Spleen (tissue), 7 donors: Measurements from ENCODE around the gene PPL.

Experiments used
- CTCF ChIP-seq, 11 experiments: fragments of 200-600 bp in 7 of 11; fragments of 450-650 bp in 4 of 11; sonication (generic) in 4 of 11; IDR thresholded peaks in 8 of 11; conservative IDR thresholded peaks in 3 of 11; 1 replicate in 7 of 11; 2 replicates in 4 of 11; pipeline versions ENCODE4 v1.4.0 to v1.8.0; 2016 to 2021; ENCODE audit warnings: antibody characterized with exemption in 11 of 11, inconsistent platforms in 4 of 11, mild to moderate bottlenecking in 1 of 11
- POLR2A ChIP-seq, 3 donors: fragments of 450-650 bp; IDR thresholded peaks; one replicate each; pipeline ENCODE4 v1.5.1; 2017; ENCODE audit warnings: antibody characterized with exemption in 3 of 3, mild to moderate bottlenecking in 1 of 3
- POLR2AphosphoS5 ChIP-seq, 3 donors: sonication (generic); formaldehyde crosslinking; IDR thresholded peaks; one replicate each; pipeline ENCODE4 v1.5.1; 2017; ENCODE audit warnings: antibody characterized with exemption in 3 of 3
- donor health status: DM: no; HTN: no; CAD: no; lungs with moderate emphysema.
- donor health status: DM: no; HTN: no; CAD: no.
- donor health status: DM: no; HTN: no; CAD: no.

- TF ChIP-seq CTCF (IDR thresholded peaks at IDR 0.05 in 8 of 11, conservative IDR thresholded peaks at IDR 0.05 in 3 of 11): no peak
- peak in 1 of 3 donors; percentile 2 for TF ChIP-seq POLR2AphosphoS5 (IDR thresholded peaks at IDR 0.05)
- TF ChIP-seq POLR2A (IDR thresholded peaks at IDR 0.05): no peak
Measured at GRCh38 chr16:4874666-4875065, 62.3 kb downstream of the PPL start.
